K562 (cell line): ENCODE data around the gene HSD17B2. TPM values are rescaled to one million over a fixed set of nuclear protein-coding genes. Genes with fewer than 3 reads are reported as not detected.
A peak's percentile ranks its signal among the peaks of the same experiment; 100 is the strongest.

Experiments used
- ATF7 ChIP-seq: fragments of 450-650 bp; IDR thresholded peaks from 2 replicates; pipeline ENCODE4 v1.7.1; 2014; ENCODE audit warnings: mild to moderate bottlenecking, moderate library complexity
- FOSL1 ChIP-seq: fragments of 200-800 bp; sonication (Bioruptor generic); conservative IDR thresholded peaks from 2 replicates; pipeline ENCODE4 v1.6.1; 2016; ENCODE audit warnings: missing genetic modification characterization, missing compliant biosample characterization
- JUN ChIP-seq, 2 experiments: sonication (generic) in 1 of 2; formaldehyde crosslinking in 1 of 2; IDR thresholded peaks; 2 replicates each; pipeline versions ENCODE4 v1.6.1 to v1.8.0; 2012 to 2022; ENCODE audit warnings: borderline replicate concordance in 2 of 2, mild to moderate bottlenecking in 2 of 2, improper control_type of control experiment in 1 of 2, low read depth in 1 of 2, low read length in 1 of 2, missing genetic modification reagents in 1 of 2
- JUNB ChIP-seq: fragments of 450-650 bp; formaldehyde crosslinking; conservative IDR thresholded peaks from 2 replicates; pipeline ENCODE4 v1.4.0; 2020; ENCODE audit warnings: mild to moderate bottlenecking
- JUND ChIP-seq, 2 experiments: IDR thresholded peaks; 2 replicates in 1 of 2; 3 replicates in 1 of 2; pipeline ENCODE4 v1.6.1; 2011; ENCODE audit warnings: borderline replicate concordance in 2 of 2, low read depth in 2 of 2, low read length in 2 of 2, improper control_type of control experiment in 1 of 2, missing biosample characterization in 1 of 2, missing genetic modification characterization in 1 of 2, missing genetic modification reagents in 1 of 2
- NR2F6 ChIP-seq: fragments of 450-650 bp; formaldehyde crosslinking; IDR thresholded peaks from 2 replicates; pipeline ENCODE4 v1.4.0; 2020; ENCODE audit warnings: mild to moderate bottlenecking
- PHF8 ChIP-seq: fragments of 200-600 bp; sonication (generic); IDR thresholded peaks from 2 replicates; pipeline ENCODE4 v1.6.1; 2012; ENCODE audit warnings: mixed run types, mild to moderate bottlenecking, inconsistent platforms, low read length, moderate library complexity, borderline replicate concordance
- PTTG1 ChIP-seq: fragments of 450-650 bp; IDR thresholded peaks from 2 replicates; pipeline ENCODE4 v1.6.1; 2016; ENCODE audit warnings: low read depth, mild to moderate bottlenecking, missing genetic modification characterization, missing compliant biosample characterization
- RFX1 ChIP-seq: fragments of 450-650 bp; IDR thresholded peaks from 2 replicates; pipeline ENCODE4 v1.6.1; 2016; ENCODE audit warnings: mild to moderate bottlenecking, moderate library complexity
- STAT5A ChIP-seq: IDR thresholded peaks from 2 replicates; pipeline ENCODE4 v1.6.1; 2012; ENCODE audit warnings: low read length, inconsistent platforms, borderline replicate concordance
- ZNF717 ChIP-seq: fragments of 250-450 bp; sonication (Bioruptor Pico); IDR thresholded peaks from 2 replicates; pipeline ENCODE4 v1.5.0; 2021
- polyA plus RNA-seq, 8 experiments: library from polyadenylated mRNA; depleted of rRNA in 4 of 8; stranded (reverse) in 5 of 8; unstranded in 3 of 8; fragments of >200 nt; fragmentation: Nextera tagmentation in 2 of 8; fragmentation: Illumina TruSeq in 1 of 8; extraction: Ambion mirVana in 2 of 8; extraction: Trizol in 1 of 8; gene quantifications; 2 replicates each; pipeline versions ENCODE4 v1.2.1 to v1.2.3, GENCODE V29; 2011 to 2014; ENCODE audit warnings: inconsistent platforms in 1 of 8, missing spikeins in 1 of 8
- total RNA-seq, 7 experiments: library from RNA; depleted of rRNA in 6 of 7; stranded (reverse); fragments of >200 nt in 6 of 7; fragmentation: Illumina TruSeq in 2 of 7; extraction: Trizol in 2 of 7; gene quantifications; 2 replicates each; pipeline versions ENCODE4 v1.2.1 to v1.2.3, GENCODE V29; 2011 to 2021; ENCODE audit warnings: low replicate concordance in 1 of 7
- TF ChIP-seq, protein P1 (sequence below): fragments of 450-650 bp; IDR thresholded peaks from 2 replicates; pipeline ENCODE4 v1.6.1; 2016; ENCODE audit warnings: low read depth
- TF ChIP-seq, protein P2 (sequence below): sonication (generic); formaldehyde crosslinking; IDR thresholded peaks from 2 replicates; pipeline ENCODE4 v1.8.1; 2022; ENCODE audit warnings: missing genetic modification reagents
- TF ChIP-seq, protein P3 (sequence below), 2 experiments: IDR thresholded peaks; 2 replicates each; pipeline ENCODE4 v1.6.1; 2011; ENCODE audit warnings: borderline replicate concordance in 1 of 2, control low read depth in 1 of 2, low read depth in 1 of 2, low read length in 1 of 2, mild to moderate bottlenecking in 1 of 2, mixed read lengths in 1 of 2, moderate library complexity in 1 of 2; ENCODE audit not compliant: insufficient read depth in 1 of 2, insufficient read length in 1 of 2, poor library complexity in 1 of 2, severe bottlenecking in 1 of 2; ENCODE audit errors: extremely low read depth in 1 of 2

HSD17B2 gene
- total and polyA plus RNA-seq, 9 of the 15 experiments (the other 6 are each of a cell fraction or from before 2014, with no cell fraction given), result not detected

DNA sequence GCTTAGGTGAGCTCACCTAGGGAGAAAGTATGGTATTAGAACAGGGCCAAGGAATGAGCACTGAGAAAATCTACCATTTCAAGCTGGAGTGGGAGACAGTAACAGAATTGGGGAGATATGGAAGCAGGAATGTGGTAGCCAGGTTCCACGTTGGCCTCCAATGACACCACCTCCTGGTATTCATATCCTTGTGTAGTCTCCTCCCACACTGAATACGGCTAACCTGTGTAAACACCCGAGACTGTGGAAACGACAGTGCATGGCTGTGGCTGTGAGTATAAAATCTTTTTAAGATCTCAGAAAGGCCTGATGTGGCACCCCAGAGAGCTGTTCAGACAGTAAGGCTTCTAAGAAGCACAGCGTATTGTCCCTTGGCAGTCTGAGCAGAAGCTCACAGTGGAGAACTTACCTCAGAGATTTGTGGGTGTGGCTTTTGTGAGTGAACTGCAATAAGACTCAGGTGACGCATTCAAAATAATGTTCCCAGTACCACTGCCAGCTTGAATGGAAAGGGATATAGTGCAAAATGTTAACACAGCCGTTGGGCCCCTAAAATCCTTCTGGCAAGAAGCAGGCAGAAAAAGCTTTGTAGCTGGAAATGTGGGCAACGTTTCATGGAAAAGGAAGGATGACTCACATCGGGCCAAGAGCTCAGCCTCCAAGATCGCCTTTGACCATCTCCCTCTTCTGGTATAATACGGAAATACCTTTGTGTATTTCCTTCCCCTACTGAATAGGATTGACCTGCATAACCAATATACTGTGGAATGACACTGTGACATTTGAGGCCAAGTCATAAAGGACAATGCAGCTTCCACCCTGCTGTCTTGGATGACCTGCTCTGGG is 38.2 kb upstream of the HSD17B2 start (continued):
- no peak for TF ChIP-seq ATF7
- TF ChIP-seq, protein P1, sequence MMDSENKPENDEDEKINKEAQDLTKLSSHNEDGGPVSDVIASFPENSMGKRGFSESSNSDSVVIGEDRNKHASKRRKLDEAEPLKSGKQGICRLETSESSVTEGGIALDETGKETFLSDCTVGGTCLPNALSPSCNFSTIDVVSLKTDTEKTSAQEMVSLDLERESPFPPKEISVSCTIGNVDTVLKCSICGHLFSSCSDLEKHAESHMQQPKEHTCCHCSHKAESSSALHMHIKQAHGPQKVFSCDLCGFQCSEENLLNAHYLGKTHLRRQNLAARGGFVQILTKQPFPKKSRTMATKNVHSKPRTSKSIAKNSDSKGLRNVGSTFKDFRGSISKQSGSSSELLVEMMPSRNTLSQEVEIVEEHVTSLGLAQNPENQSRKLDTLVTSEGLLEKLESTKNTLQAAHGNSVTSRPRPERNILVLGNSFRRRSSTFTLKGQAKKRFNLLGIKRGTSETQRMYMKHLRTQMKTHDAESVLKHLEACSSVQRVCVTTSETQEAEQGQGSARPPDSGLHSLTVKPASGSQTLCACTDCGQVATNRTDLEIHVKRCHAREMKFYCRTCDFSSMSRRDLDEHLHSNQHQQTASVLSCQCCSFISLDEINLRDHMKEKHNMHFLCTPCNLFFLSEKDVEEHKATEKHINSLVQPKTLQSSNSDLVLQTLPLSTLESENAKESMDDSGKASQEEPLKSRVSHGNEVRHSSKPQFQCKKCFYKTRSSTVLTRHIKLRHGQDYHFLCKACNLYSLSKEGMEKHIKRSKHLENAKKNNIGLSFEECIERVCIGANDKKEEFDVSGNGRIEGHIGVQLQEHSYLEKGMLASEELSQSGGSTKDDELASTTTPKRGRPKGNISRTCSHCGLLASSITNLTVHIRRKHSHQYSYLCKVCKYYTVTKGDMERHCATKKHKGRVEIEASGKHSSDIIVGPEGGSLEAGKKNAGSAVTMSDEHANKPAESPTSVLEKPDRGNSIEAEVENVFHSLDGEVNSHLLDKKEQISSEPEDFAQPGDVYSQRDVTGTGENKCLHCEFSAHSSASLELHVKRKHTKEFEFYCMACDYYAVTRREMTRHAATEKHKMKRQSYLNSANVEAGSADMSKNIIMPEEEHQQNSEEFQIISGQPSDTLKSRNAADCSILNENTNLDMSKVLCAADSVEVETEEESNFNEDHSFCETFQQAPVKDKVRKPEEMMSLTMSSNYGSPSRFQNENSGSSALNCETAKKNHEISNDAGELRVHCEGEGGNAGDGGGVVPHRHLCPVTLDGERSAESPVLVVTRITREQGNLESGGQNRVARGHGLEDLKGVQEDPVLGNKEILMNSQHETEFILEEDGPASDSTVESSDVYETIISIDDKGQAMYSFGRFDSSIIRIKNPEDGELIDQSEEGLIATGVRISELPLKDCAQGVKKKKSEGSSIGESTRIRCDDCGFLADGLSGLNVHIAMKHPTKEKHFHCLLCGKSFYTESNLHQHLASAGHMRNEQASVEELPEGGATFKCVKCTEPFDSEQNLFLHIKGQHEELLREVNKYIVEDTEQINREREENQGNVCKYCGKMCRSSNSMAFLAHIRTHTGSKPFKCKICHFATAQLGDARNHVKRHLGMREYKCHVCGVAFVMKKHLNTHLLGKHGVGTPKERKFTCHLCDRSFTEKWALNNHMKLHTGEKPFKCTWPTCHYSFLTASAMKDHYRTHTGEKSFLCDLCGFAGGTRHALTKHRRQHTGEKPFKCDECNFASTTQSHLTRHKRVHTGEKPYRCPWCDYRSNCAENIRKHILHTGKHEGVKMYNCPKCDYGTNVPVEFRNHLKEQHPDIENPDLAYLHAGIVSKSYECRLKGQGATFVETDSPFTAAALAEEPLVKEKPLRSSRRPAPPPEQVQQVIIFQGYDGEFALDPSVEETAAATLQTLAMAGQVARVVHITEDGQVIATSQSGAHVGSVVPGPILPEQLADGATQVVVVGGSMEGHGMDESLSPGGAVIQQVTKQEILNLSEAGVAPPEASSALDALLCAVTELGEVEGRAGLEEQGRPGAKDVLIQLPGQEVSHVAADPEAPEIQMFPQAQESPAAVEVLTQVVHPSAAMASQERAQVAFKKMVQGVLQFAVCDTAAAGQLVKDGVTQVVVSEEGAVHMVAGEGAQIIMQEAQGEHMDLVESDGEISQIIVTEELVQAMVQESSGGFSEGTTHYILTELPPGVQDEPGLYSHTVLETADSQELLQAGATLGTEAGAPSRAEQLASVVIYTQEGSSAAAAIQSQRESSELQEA, result no peak
- 0 out of 2 replicates have a peak, but pooled peaks have one; percentile 46 for TF ChIP-seq JUN (IDR thresholded peaks at IDR 0.05; ENCODE audit: borderline replicate concordance, low read depth, low read length)
- no peak for TF ChIP-seq JUN (CRISPR knock-in tag; IDR thresholded peaks at IDR 0.05; ENCODE audit: borderline replicate concordance)
- TF ChIP-seq PHF8, result no peak
- TF ChIP-seq, protein P2, sequence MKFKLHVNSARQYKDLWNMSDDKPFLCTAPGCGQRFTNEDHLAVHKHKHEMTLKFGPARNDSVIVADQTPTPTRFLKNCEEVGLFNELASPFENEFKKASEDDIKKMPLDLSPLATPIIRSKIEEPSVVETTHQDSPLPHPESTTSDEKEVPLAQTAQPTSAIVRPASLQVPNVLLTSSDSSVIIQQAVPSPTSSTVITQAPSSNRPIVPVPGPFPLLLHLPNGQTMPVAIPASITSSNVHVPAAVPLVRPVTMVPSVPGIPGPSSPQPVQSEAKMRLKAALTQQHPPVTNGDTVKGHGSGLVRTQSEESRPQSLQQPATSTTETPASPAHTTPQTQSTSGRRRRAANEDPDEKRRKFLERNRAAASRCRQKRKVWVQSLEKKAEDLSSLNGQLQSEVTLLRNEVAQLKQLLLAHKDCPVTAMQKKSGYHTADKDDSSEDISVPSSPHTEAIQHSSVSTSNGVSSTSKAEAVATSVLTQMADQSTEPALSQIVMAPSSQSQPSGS (CRISPR knock-in tag), result no peak
- TF ChIP-seq JUNB (CRISPR knock-in tag), result 0 out of 2 replicates have a peak, but pooled peaks have one; percentile 16
- peak; percentile 88 for TF ChIP-seq JUND (IDR thresholded peaks at IDR 0.05; ENCODE audit: borderline replicate concordance, low read depth, low read length)
- peak; percentile 89 for TF ChIP-seq JUND (tag; IDR thresholded peaks at IDR 0.05; ENCODE audit: borderline replicate concordance, low read depth, low read length)
- TF ChIP-seq PTTG1, result no peak
- TF ChIP-seq STAT5A, result 0 out of 2 replicates have a peak, but pooled peaks have one; percentile 11
- no peak for TF ChIP-seq NR2F6 (CRISPR knock-in tag)
- TF ChIP-seq, protein P3, sequence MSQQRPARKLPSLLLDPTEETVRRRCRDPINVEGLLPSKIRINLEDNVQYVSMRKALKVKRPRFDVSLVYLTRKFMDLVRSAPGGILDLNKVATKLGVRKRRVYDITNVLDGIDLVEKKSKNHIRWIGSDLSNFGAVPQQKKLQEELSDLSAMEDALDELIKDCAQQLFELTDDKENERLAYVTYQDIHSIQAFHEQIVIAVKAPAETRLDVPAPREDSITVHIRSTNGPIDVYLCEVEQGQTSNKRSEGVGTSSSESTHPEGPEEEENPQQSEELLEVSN (IDR thresholded peaks at IDR 0.05; ENCODE audit: borderline replicate concordance in 1 of 2, extremely low read depth in 1 of 2, insufficient read depth in 1 of 2, insufficient read length in 1 of 2, low read depth in 1 of 2, low read length in 1 of 2, poor library complexity in 1 of 2, severe bottlenecking in 1 of 2), result no peak
- TF ChIP-seq RFX1, result no peak
- no peak for TF ChIP-seq ZNF717
- peak; percentile 86 for TF ChIP-seq FOSL1 (tag)
